Astrocyte of the cerebellum (primary cell): Measurements from ENCODE around the gene SP100.

ENCODE experiments used
- DNase-seq: peaks from one replicate; pipeline ENCODE4 v3.0.0-alpha.2; 2011; ENCODE audit warnings: low read depth
- H3K4me3 ChIP-seq: 2 replicates; pipeline ENCODE4 v1.5.1; 2011; ENCODE audit warnings: mild to moderate bottlenecking, low read depth, low read length, moderate library complexity
- in situ Hi-C: cut with HindIII; loops from 2 replicates; pipeline ENCODE4 v1.10.0; 2017; ENCODE audit warnings: low sequenced_read_pairs
- TF ChIP-seq, protein P1 (sequence below): IDR thresholded peaks from 2 replicates; pipeline ENCODE4 v1.5.1; 2012; ENCODE audit warnings: low read length, low read depth, moderate library complexity, mild to moderate bottlenecking; ENCODE audit errors: missing control alignments

Gene SP100

DNA sequence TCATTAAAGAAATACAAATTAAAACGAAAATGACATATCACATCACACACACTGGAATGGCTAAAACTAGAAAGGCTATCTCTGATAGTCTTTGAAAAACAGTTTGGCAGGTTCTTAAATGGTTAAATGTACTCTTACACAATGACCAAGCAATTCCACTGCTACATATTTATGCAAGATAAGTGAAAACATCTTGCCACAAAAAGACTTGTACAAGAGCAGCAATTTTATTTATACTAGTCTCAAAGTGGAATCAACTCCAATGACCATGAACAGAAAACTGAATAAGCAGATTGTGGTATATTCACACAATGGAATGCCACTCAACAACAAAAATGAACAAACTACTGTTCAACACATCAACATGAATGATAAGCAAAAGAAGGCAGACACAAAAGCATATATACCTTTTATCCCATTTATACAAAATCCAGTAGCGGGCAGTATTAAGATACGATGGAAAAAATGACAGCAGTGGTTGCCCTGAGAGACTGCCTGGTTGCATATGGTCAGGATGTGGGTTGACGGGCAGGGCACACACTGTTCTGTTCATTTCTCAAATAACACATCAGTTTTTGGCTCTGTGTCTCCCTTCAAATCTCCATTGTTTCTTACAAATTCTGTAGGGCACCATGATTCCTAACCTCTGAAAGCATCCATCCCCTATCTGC, 25.4 kb downstream of the SP100 start:
- no peak overlapping the region for H3K4me3 ChIP-seq
- in situ Hi-C loops, result no loop called here
- TF ChIP-seq, protein P1, sequence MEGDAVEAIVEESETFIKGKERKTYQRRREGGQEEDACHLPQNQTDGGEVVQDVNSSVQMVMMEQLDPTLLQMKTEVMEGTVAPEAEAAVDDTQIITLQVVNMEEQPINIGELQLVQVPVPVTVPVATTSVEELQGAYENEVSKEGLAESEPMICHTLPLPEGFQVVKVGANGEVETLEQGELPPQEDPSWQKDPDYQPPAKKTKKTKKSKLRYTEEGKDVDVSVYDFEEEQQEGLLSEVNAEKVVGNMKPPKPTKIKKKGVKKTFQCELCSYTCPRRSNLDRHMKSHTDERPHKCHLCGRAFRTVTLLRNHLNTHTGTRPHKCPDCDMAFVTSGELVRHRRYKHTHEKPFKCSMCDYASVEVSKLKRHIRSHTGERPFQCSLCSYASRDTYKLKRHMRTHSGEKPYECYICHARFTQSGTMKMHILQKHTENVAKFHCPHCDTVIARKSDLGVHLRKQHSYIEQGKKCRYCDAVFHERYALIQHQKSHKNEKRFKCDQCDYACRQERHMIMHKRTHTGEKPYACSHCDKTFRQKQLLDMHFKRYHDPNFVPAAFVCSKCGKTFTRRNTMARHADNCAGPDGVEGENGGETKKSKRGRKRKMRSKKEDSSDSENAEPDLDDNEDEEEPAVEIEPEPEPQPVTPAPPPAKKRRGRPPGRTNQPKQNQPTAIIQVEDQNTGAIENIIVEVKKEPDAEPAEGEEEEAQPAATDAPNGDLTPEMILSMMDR, result no peak
- no peak for DNase-seq

DNA sequence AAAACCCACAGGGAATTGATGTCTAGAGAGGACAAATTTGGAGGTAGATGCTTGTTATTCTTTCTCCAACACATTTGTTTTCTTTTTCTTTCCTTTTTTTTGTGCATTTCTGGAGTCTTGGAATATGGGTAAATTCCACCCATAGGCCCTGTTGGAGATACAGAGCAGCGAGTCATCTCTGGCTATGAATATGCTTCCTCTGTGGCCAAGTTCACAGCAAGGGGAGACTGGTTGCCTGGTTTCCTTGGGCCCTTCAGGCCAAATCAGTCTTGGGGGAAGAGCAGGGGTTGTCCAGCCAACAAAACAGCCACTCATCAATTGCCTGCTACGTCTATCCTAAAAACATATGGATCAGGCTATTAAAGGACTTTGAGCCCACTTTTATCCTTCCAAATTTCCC, 27.5 kb downstream of the SP100 start:
- DNase-seq, result no peak
- TF ChIP-seq, protein P1, result no peak
- in situ Hi-C loops, result no loop called here
- no peak overlapping the region for H3K4me3 ChIP-seq

DNA sequence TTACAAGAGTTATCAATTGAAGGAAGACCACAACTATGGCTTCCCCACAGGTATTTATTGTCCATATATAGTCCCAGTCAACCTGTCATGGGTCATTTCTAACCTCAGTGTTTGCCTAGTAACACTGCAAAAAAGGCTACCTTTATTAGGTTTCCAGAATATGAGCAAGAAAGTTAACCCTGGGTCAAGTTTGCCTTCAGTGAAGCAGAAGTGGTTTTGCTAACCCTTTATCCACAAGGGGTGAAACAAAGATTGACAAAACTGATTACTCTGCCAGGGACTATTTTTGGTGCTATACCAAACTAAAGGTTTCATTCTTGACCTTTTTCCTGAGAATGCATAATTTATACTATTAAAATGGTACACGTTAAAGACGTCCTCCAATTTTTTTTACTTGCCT, 28.8 kb downstream of the SP100 start:
- no peak for DNase-seq
- TF ChIP-seq, protein P1, result no peak
- in situ Hi-C loops, result no loop called here

DNA sequence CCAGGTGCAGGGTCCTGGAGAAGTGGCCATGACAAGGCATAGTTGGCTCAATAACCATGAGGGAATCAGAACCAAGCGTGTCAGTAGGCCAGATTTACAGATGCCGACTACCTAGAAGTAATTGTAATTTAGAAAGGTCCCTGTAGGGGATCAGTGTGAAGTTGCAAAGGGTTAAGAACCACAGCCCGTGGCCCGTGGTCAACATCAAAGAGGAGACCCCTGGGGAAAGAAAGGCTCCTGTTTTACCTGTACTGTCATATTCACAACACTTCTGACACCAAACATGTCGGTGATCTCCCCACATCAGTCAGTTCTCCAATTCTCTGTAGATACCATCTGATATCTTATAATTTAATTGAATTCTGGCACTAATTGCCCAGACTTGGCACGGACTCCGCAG, 31.0 kb downstream of the SP100 start:
- no peak overlapping the region for H3K4me3 ChIP-seq
- in situ Hi-C loops, result no loop called here
- TF ChIP-seq, protein P1, result no peak
- no peak for DNase-seq

More for the DNA sequence above, 28.8 kb downstream of the SP100 start:
- no peak overlapping the region for H3K4me3 ChIP-seq

DNA sequence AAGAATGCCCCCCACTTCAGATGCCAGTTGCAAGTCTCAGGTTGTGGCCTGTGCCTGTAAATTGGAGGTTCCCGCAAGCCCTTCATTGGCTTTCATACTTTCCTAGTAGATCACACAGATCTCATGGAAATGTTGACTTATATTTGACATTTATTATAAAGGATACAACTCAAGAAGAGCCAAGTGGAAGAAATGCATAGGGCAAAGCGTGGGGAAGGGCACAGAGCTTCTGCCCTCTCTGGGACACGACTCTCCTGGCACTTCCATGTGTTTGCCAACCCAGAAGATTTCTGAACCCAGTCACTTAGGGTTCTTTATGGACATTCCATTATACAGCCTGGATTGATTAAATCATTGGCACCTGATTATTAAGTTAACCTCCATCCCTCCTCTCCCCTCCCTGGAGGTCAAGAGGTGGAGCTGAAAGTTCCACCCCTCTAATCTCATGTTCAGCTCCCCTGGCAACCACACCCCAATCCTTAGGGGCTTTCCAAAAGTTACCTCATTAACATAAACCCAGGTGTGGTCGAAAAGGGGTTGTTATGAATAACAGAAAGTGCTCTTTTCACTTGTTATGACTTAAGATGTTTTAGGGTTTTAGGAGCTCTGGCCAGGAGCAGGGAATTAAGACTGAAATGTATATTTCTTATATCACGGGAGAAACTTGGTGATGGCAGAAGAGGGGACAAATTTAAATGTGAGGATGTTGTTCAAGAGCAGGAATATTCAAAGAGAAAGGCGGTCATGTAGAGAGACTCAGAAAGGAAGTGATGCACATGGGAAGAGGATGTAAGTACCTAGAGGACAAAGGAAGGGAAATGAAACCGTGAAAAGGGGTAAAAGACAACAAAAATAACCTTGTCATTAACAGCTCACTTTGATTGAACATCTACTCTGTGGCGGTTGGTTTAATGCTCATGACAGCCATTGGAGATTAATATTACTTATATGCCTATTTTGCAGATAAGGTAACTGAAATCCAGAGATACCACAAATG, 31.8 kb downstream of the SP100 start:
- H3K4me3 ChIP-seq, result no peak overlapping the region
- no peak for DNase-seq
- TF ChIP-seq, protein P1, result no peak
- in situ Hi-C loops, result no loop called here

DNA sequence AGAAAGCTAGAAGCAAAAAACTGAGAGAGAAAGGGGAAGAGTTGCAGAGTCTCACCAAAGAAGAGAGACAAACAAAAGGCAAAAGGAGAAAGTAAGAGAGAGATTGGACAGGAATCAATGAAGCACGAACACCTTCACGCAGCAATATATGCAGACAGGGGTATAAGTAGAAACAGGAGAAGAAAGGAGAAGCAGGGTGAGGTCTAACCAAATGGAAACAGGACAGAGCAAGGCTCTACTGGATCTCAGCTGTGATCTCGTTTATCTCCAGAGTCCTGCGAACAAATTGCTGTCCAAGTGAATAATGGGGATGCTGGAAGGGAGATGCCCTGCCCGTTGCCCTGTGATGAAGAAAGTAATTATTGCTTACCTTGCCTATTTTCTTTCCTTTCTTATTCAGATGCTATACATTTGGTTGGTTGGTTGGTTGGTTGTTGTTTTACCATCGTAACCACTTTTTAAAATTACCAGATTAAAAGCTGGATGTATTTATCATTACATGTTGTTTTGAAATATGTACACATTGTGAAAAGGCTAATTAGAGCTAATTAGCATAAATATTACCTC, 34.0 kb downstream of the SP100 start:
- in situ Hi-C loops, result loop anchor here (5.0 kb wide), 1 partner anchor 73 kb away; no protein-coding TSS in a partner anchor
- no peak for DNase-seq
- TF ChIP-seq, protein P1, result no peak

More for the DNA sequence above, 34.0 kb downstream of the SP100 start:
- H3K4me3 ChIP-seq, result no peak overlapping the region
